ENCODE data around the gene ZFYVE9. TPM values are rescaled to one million over a fixed set of nuclear protein-coding genes. Genes with fewer than 3 reads are reported as not detected.

ZFYVE9 gene
- total and polyA plus RNA-seq, 2 of the 8 experiments (the other 6 are each of a cell fraction or from before 2014, with no cell fraction given), result 5.8 to 26.5 TPM

DNA sequence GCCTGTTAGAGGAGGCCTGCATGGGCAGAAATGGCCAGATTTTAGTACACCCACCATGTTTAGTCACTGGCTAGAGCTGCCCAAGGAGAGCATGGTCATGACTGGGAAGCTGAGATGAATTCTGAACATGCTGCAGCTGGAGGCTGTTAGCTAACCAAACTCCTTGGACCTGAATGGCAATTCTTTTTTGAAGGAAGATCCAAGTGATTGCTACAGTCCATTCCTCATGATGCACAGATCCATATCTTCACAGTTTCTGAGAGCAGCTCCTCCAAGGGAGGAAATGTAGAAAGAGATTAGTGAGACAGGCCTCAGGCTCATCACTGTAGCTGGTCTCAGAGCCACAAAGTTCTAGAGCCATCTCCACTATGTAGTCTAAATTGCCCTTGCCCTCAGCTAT, 11.1 kb downstream of the ZFYVE9 start:
- H3K56ac ChIP-seq (replicated peaks; ENCODE audit: insufficient read length, low read depth, low read length), result no peak overlapping the region
- H2BK5ac ChIP-seq (ENCODE audit: low read depth, low read length), result no peak overlapping the region
- no peak overlapping the region for H3K18ac ChIP-seq (ENCODE audit: extremely low read depth, low read length)
- H2AFZ ChIP-seq (ENCODE audit: low read length), result no peak overlapping the region
- no peak overlapping the region for H4K5ac ChIP-seq (ENCODE audit: insufficient read length, low read depth, low read length)
- H3K14ac ChIP-seq (ENCODE audit: insufficient read length), result no peak overlapping the region
- H3K23ac ChIP-seq (ENCODE audit: insufficient read length), result no peak overlapping the region
- POLR2A ChIA-PET (ENCODE audit: partially characterized antibody), result interaction anchor here (1.6 to 2.0 kb wide), 2 partner anchors 8 to 11 kb away, joined by 6 read pairs; partner anchors contain the start of gene ZFYVE9
- no peak overlapping the region for H2BK120ac ChIP-seq (replicated peaks; ENCODE audit: low read depth, low read length)
- no peaks in the 10 kb centered on the region for H3K36me3 ChIP-seq (ENCODE audit: control insufficient read depth in 2 of 4, insufficient read depth in 4 of 4, low read length in 3 of 4)
- no peak overlapping the region for H2BK20ac ChIP-seq (ENCODE audit: low read length)
- peaks cover 4 to 9% of the 10 kb centered on the region in 2 experiments; a peak in 3 of 4 replicates for H3K9me3 ChIP-seq (ENCODE audit: insufficient read depth in 2 of 2, low read depth in 1 of 2, low read length in 1 of 2)
- H3K9ac ChIP-seq (replicated peaks in 1 of 4; ENCODE audit: extremely low read depth in 1 of 4, low read depth in 3 of 4, low read length in 3 of 4), result 0 out of 7 replicates have a peak overlapping the region, but pooled peaks of 1 of the 4 experiments have one; percentile 28
- H3K27me3 ChIP-seq (replicated peaks in 1 of 4; ENCODE audit: control insufficient read depth in 3 of 4, extremely low read depth in 1 of 4, insufficient read depth in 3 of 4, low read length in 3 of 4), result no peaks in the 10 kb centered on the region
- H3K23me2 ChIP-seq (ENCODE audit: low read depth, low read length), result no peaks in the 10 kb centered on the region
- FAIRE-seq (no peak), DNase-seq (ENCODE audit: low read depth in 1 of 2, low spot score in 2 of 2) (no peak)
- no peak overlapping the region for H3K4me3 ChIP-seq (ENCODE audit: extremely low read depth in 1 of 4, insufficient read depth in 2 of 4, low read depth in 3 of 4, low read length in 4 of 4)
- no peak overlapping the region for H2AK5ac ChIP-seq (ENCODE audit: low read depth, low read length)
- no peak overlapping the region for H2BK15ac ChIP-seq (ENCODE audit: low read length)
- H4K8ac ChIP-seq (ENCODE audit: extremely low read depth, insufficient read depth, low read length), result no peak overlapping the region
- H3K4me1 ChIP-seq (replicated peaks in 1 of 4; ENCODE audit: control insufficient read depth in 3 of 4, insufficient read depth in 4 of 4, low read length in 3 of 4), result no peaks in the 10 kb centered on the region
- H3K79me1 ChIP-seq (ENCODE audit: low read depth, low read length), result peaks cover 3% of the 10 kb centered on the region
- H2BK12ac ChIP-seq (ENCODE audit: low read depth, low read length), result no peak overlapping the region
- CTCF ChIA-PET (ENCODE audit: partially characterized antibody), result interaction anchor here (0.5 to 1.9 kb wide), 3 partner anchors 9 to 189 kb away, joined by 3 to 6 read pairs (median 3); partner anchors contain the start of gene ZFYVE9
- no peak for TF ChIP-seq FOSL1 (IDR thresholded peaks at IDR 0.05; ENCODE audit: insufficient read depth, low read depth, low read length)
- no peak for TF ChIP-seq CREB1 (IDR thresholded peaks at IDR 0.05)
- TF ChIP-seq TAF7 (optimal IDR thresholded peaks at IDR 0.05; ENCODE audit: borderline replicate concordance, low read depth, low read length), result no peak
- TF ChIP-seq, protein P1, sequence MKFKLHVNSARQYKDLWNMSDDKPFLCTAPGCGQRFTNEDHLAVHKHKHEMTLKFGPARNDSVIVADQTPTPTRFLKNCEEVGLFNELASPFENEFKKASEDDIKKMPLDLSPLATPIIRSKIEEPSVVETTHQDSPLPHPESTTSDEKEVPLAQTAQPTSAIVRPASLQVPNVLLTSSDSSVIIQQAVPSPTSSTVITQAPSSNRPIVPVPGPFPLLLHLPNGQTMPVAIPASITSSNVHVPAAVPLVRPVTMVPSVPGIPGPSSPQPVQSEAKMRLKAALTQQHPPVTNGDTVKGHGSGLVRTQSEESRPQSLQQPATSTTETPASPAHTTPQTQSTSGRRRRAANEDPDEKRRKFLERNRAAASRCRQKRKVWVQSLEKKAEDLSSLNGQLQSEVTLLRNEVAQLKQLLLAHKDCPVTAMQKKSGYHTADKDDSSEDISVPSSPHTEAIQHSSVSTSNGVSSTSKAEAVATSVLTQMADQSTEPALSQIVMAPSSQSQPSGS (IDR thresholded peaks at IDR 0.05; ENCODE audit: low read length), result no peak
- no peak for TF ChIP-seq GTF2F1 (IDR thresholded peaks at IDR 0.05; ENCODE audit: borderline replicate concordance, low read depth, low read length)
- TF ChIP-seq HDAC2 (IDR thresholded peaks at IDR 0.05; ENCODE audit: borderline replicate concordance in 1 of 2, low read depth in 2 of 2, low read length in 2 of 2), result no peak
- no peak for TF ChIP-seq CHD1 (IDR thresholded peaks at IDR 0.05; ENCODE audit: low read depth, low read length)
- TF ChIP-seq, protein P2, sequence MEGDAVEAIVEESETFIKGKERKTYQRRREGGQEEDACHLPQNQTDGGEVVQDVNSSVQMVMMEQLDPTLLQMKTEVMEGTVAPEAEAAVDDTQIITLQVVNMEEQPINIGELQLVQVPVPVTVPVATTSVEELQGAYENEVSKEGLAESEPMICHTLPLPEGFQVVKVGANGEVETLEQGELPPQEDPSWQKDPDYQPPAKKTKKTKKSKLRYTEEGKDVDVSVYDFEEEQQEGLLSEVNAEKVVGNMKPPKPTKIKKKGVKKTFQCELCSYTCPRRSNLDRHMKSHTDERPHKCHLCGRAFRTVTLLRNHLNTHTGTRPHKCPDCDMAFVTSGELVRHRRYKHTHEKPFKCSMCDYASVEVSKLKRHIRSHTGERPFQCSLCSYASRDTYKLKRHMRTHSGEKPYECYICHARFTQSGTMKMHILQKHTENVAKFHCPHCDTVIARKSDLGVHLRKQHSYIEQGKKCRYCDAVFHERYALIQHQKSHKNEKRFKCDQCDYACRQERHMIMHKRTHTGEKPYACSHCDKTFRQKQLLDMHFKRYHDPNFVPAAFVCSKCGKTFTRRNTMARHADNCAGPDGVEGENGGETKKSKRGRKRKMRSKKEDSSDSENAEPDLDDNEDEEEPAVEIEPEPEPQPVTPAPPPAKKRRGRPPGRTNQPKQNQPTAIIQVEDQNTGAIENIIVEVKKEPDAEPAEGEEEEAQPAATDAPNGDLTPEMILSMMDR (IDR thresholded peaks at IDR 0.05; ENCODE audit: control extremely low read depth in 1 of 3, insufficient read depth in 1 of 3, low read depth in 1 of 3, low read length in 3 of 3), result no peak
- TF ChIP-seq SP2 (IDR thresholded peaks at IDR 0.05; ENCODE audit: low read length), result no peak
- TF ChIP-seq BCL11A (IDR thresholded peaks at IDR 0.05; ENCODE audit: low read depth in 2 of 2, low read length in 2 of 2), result no peak
- no peak overlapping the region for H4K91ac ChIP-seq (replicated peaks; ENCODE audit: insufficient read length, low read length)
- peaks cover 0 to 2% of the 10 kb centered on the region in 2 experiments for H4K20me1 ChIP-seq (replicated peaks in 1 of 2; ENCODE audit: control insufficient read depth in 1 of 2, insufficient read depth in 2 of 2, low read length in 2 of 2)
- H3K4ac ChIP-seq (replicated peaks; ENCODE audit: insufficient read length, low read depth, low read length), result no peak overlapping the region
- peaks cover 8 to 50% of the 10 kb centered on the region in 2 experiments; a peak in 3 of 4 replicates for H3K79me2 ChIP-seq (ENCODE audit: control insufficient read depth in 1 of 2, insufficient read depth in 2 of 2, low read length in 2 of 2)
- H3K4me2 ChIP-seq (ENCODE audit: insufficient read depth in 1 of 2, low read depth in 2 of 2, low read length in 2 of 2), result no peak overlapping the region
- no peak overlapping the region for H3K27ac ChIP-seq (ENCODE audit: low read depth, low read length)

Measured in H1 (cell line).